Glutamatergic neuron (in vitro differentiated cells): Measurements from ENCODE around the gene ATRNL1. TPM values are rescaled to one million over a fixed set of nuclear protein-coding genes. Genes with fewer than 3 reads are reported as not detected.

Source experiments
- DNase-seq: peaks from one replicate; pipeline ENCODE4 v3.0.0; 2022
- H3K27ac Mint-ChIP-seq: one replicate; pipeline ENCODE4 v1.8.0; 2020; ENCODE audit warnings: mild to moderate bottlenecking, mixed read lengths, inconsistent platforms; ENCODE audit not compliant: unreplicated experiment
- H3K27me3 Mint-ChIP-seq: one replicate; pipeline ENCODE4 v1.8.0; 2020; ENCODE audit warnings: mild to moderate bottlenecking, moderate library complexity, mixed read lengths, inconsistent platforms; ENCODE audit not compliant: unreplicated experiment
- H3K36me3 Mint-ChIP-seq: one replicate; pipeline ENCODE4 v1.8.0; 2020; ENCODE audit warnings: mild to moderate bottlenecking, mixed read lengths, inconsistent platforms; ENCODE audit not compliant: unreplicated experiment
- H3K4me1 Mint-ChIP-seq: one replicate; pipeline ENCODE4 v1.8.0; 2020; ENCODE audit warnings: mild to moderate bottlenecking, low read depth, mixed read lengths, inconsistent platforms; ENCODE audit not compliant: unreplicated experiment
- H3K4me3 Mint-ChIP-seq: one replicate; pipeline ENCODE4 v1.8.0; 2020; ENCODE audit warnings: mild to moderate bottlenecking, mixed read lengths, inconsistent platforms; ENCODE audit not compliant: unreplicated experiment
- H3K9me3 Mint-ChIP-seq: one replicate; pipeline ENCODE4 v1.8.0; 2020; ENCODE audit warnings: mild to moderate bottlenecking, moderate library complexity, mixed read lengths, inconsistent platforms; ENCODE audit not compliant: unreplicated experiment
- total RNA-seq: library from RNA; stranded (reverse); fragmentation: NEBNext Ultra II Directional; extraction: Animal tissue kit (Norgen Biotek cat#: 25700); gene quantifications from one replicate; pipeline ENCODE4 v1.2.1, GENCODE V29; 2021; ENCODE audit not compliant: unreplicated experiment
- TF ChIP-seq, protein P1 (sequence below): fragments of 200-600 bp; sonication (generic); IDR thresholded peaks from one replicate; pipeline ENCODE4 v1.5.0; 2021; ENCODE audit not compliant: partially characterized antibody, unreplicated experiment

ATRNL1 gene
- total RNA-seq, 1 donor from 2014 or later, result 35.9 TPM

DNA sequence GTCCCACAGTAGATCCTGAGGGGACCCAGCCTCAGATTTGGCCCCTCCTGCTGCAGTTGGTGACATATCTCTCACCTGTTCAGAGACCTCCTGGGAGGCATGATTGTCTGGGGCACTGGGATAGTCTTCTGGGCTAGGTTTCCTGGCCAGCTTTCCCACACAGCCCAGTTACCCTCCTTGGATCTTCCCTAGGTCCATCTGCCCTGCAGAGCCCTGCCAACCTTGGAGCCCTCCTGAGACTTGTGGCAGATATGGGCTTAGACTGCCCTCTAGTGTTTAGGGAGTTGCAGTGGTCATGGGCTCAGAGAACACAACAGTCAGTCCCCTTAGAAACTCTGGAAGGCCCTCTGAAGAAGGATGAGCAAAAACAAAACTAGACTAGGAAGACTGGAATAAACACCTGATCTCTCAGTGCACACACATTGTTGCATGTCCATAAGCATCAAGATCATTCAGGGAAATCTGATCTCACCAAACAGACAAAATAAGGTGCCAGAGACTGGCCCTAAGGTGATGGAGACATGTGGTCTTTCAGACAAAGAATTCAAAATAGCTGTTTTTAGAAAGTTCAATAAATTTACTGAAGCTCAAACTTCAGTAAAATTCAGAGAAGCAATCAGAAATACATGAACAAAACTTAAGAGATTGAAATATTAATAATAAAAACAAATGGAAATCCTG, 324.6 kb downstream of the ATRNL1 start:
- DNase-seq, result peak; percentile 25
- no peaks in the 10 kb centered on the region for H3K36me3 Mint-ChIP-seq
- peaks cover 2% of the 10 kb centered on the region for H3K27me3 Mint-ChIP-seq
- TF ChIP-seq, protein P1, sequence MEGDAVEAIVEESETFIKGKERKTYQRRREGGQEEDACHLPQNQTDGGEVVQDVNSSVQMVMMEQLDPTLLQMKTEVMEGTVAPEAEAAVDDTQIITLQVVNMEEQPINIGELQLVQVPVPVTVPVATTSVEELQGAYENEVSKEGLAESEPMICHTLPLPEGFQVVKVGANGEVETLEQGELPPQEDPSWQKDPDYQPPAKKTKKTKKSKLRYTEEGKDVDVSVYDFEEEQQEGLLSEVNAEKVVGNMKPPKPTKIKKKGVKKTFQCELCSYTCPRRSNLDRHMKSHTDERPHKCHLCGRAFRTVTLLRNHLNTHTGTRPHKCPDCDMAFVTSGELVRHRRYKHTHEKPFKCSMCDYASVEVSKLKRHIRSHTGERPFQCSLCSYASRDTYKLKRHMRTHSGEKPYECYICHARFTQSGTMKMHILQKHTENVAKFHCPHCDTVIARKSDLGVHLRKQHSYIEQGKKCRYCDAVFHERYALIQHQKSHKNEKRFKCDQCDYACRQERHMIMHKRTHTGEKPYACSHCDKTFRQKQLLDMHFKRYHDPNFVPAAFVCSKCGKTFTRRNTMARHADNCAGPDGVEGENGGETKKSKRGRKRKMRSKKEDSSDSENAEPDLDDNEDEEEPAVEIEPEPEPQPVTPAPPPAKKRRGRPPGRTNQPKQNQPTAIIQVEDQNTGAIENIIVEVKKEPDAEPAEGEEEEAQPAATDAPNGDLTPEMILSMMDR, result peak; percentile 50
- H3K9me3 Mint-ChIP-seq, result peaks cover 1% of the 10 kb centered on the region
- H3K4me3 Mint-ChIP-seq, result no peak overlapping the region
- H3K27ac Mint-ChIP-seq, result no peak overlapping the region
- H3K4me1 Mint-ChIP-seq, result no peaks in the 10 kb centered on the region

DNA sequence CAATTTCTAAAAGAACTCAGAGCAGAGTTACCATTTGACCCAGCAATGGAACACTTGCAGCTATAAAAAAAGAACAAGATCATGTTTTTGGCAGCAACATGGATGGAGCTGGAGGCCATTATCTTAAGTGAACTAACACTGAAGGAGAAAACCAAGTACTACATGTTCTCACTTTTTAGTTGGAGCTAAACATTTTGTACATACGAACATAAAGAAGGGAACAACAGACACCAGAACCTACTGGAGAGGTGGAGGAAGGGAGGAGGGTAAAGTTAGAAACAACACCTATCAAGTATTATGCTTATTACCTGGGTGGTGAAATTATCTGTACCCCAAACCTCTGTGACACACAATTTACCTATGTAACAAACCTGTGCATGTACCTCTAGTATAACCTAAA, 329.5 kb downstream of the ATRNL1 start:
- no peak for DNase-seq
- Mint-ChIP-seq H3K27me3 (no peaks in the 10 kb centered on the region), H3K9me3 (no peaks in the 10 kb centered on the region), H3K4me3 (no peak overlapping the region), H3K27ac (no peak overlapping the region), H3K36me3 (no peaks in the 10 kb centered on the region), H3K4me1 (no peaks in the 10 kb centered on the region)
- TF ChIP-seq, protein P1, result no peak

DNA sequence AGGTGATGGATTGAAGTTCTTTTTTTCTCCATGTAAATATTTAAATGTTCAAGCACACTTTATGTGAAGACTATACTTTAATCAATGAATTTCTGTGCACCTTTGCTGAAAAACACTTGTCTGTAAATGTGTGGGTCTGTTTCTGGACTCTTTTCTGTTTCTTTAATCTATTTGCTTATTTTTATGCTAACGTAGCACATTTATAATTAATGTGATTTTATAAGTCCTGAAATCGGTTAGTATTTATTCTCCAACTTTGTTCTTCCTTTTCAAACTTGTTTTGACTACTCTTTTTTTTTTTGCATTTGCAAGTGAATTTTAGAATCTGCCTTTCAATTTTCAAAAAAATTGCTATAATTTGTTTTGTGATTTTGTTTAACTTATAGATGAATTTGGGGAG, 334.4 kb downstream of the ATRNL1 start:
- Mint-ChIP-seq H3K9me3 (no peaks in the 10 kb centered on the region), H3K27ac (no peak overlapping the region), H3K27me3 (no peaks in the 10 kb centered on the region), H3K36me3 (no peaks in the 10 kb centered on the region), H3K4me3 (no peak overlapping the region), H3K4me1 (no peaks in the 10 kb centered on the region)
- no peak for DNase-seq
- TF ChIP-seq, protein P1, result no peak

DNA sequence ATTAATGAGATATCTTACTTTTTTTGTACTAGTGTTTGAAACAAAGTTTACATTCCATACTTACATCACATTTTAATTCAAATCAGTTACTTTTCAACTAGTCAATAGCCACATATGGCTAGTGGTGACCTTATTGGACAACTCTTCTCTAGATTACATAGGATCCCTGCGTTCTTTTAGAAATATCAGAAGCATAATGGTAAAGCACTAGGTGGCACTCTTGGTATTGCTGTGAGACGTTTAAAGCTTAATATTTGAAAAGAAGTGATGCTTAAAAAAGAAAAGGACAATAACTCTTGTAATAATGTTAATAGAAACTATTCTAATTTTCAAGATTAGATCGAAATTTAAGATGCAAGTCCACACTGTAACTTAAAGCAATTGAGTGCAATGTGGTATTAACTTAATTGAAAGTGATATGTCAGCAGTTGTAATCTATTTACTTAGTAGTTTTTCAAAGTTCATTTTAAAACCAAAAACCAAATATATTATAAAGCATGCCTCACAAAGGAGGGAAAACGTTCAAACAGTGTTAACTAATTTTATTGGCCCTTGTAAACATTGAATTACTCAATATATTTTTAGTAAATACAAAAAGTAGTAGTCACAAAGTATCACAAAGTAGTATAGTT, 339.1 kb downstream of the ATRNL1 start:
- no peak for DNase-seq
- no peak overlapping the region for H3K27ac Mint-ChIP-seq
- no peaks in the 10 kb centered on the region for H3K27me3 Mint-ChIP-seq
- TF ChIP-seq, protein P1, result no peak
- H3K4me1 Mint-ChIP-seq, result no peaks in the 10 kb centered on the region
- H3K4me3 Mint-ChIP-seq, result no peak overlapping the region
- no peaks in the 10 kb centered on the region for H3K9me3 Mint-ChIP-seq
- no peaks in the 10 kb centered on the region for H3K36me3 Mint-ChIP-seq

DNA sequence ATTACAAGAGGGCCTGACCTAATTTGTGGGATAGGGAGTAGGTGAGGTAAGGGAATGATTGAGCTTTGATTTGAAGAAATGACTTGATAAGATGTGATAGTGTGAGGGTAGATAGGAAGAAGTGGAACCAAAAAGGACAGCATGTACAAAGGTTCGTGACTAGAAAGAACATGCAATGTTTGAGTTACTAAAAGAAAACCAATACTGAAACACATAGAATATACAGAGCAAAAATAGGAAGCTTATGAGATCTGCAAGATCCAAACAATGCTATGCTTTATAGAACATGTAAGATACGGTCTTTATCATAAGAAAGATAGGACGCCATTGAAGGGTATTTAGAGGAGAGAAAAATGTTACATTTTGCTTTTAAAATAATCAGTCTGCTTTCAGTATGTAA, 343.8 kb downstream of the ATRNL1 start:
- DNase-seq, result no peak
- Mint-ChIP-seq H3K27ac (no peak overlapping the region), H3K4me3 (no peak overlapping the region), H3K4me1 (no peaks in the 10 kb centered on the region), H3K9me3 (no peaks in the 10 kb centered on the region), H3K27me3 (no peaks in the 10 kb centered on the region), H3K36me3 (no peaks in the 10 kb centered on the region)
- TF ChIP-seq, protein P1, result no peak
